ENCODE results near the gene MLPH.

DNA sequence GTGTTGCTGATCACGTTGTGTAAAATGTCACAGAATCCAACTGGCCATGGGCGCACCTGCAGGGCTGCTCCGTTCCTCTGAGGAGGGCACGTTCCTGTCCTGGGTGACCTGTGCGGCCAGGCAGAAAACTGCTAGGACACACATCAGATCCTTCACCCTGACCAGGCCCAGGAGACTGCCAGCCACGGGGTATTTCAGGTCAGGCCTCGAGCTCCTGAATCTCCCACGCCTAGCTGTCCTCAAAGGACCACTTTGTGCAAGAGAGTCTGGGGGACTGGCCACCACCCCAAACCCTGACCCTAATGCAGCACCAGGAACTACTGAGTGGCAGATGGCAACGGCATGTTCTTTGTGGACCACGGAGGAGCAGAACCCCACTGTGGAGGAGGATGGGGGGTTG lies 90.4 kb downstream of the MLPH start:
- TF ChIP-seq ZNF184 (CRISPR knock-in tag; IDR thresholded peaks at IDR 0.05) (no peak), ETS2 (tag; IDR thresholded peaks at IDR 0.05; ENCODE audit: borderline replicate concordance, poor library complexity, severe bottlenecking) (no peak), NFIC (IDR thresholded peaks at IDR 0.05) (no peak), POLR2A (conservative IDR thresholded peaks at IDR 0.05) (no peak), MYNN (IDR thresholded peaks at IDR 0.05) (no peak), MYNN (CRISPR knock-in tag; IDR thresholded peaks at IDR 0.05) (no peak), ARHGAP35 (IDR thresholded peaks at IDR 0.05; ENCODE audit: partially characterized antibody) (no peak)
- TF ChIP-seq, protein P1, sequence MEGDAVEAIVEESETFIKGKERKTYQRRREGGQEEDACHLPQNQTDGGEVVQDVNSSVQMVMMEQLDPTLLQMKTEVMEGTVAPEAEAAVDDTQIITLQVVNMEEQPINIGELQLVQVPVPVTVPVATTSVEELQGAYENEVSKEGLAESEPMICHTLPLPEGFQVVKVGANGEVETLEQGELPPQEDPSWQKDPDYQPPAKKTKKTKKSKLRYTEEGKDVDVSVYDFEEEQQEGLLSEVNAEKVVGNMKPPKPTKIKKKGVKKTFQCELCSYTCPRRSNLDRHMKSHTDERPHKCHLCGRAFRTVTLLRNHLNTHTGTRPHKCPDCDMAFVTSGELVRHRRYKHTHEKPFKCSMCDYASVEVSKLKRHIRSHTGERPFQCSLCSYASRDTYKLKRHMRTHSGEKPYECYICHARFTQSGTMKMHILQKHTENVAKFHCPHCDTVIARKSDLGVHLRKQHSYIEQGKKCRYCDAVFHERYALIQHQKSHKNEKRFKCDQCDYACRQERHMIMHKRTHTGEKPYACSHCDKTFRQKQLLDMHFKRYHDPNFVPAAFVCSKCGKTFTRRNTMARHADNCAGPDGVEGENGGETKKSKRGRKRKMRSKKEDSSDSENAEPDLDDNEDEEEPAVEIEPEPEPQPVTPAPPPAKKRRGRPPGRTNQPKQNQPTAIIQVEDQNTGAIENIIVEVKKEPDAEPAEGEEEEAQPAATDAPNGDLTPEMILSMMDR (IDR thresholded peaks at IDR 0.05 in 2 of 3, conservative IDR thresholded peaks at IDR 0.05 in 1 of 3; ENCODE audit: insufficient read depth in 2 of 3, low read depth in 1 of 3, low read length in 3 of 3) = no peak

Measured in K562 (cell line).